ENCODE results near the gene NXNL1. TPM values are rescaled to one million over a fixed set of nuclear protein-coding genes. Genes with fewer than 3 reads are reported as not detected.
"Not testable (repeated sequence)": the region's sequence is repeated elsewhere in the genome, so short reads cannot be mapped to it uniquely, and the experiment has no call there.

NXNL1 gene
- total RNA-seq, 1 donor from 2014 or later, result not detected

- Histone ChIP-seq H3K27me3 (ENCODE audit: control insufficient read depth, insufficient read depth, low read length) (no peaks in the 10 kb centered on the region), H3K4me3 (ENCODE audit: low read depth, low read length) (no peak overlapping the region)
- DNase-seq (ENCODE audit: low read depth), result no peak
Measured at GRCh38 chr19:17482877-17483604, 22.3 kb upstream of the NXNL1 start.

GRCh38 chr19:17481986-17482385, 21.3 kb upstream of the NXNL1 start:
- Histone ChIP-seq H3K36me3 (ENCODE audit: control insufficient read depth, insufficient read depth, low read length) (no peaks in the 10 kb centered on the region), H3K27me3 (ENCODE audit: control insufficient read depth, insufficient read depth, low read length) (no peaks in the 10 kb centered on the region), H3K4me3 (ENCODE audit: low read depth, low read length) (no peak overlapping the region)
- TF ChIP-seq CTCF (IDR thresholded peaks at IDR 0.05; ENCODE audit: insufficient read depth, low read length, poor library complexity, severe bottlenecking), result no peak
- no peak for DNase-seq (ENCODE audit: low read depth)

More at GRCh38 chr19:17482877-17483604, 22.3 kb upstream of the NXNL1 start:
- TF ChIP-seq CTCF (IDR thresholded peaks at IDR 0.05; ENCODE audit: insufficient read depth, low read length, poor library complexity, severe bottlenecking), result no peak
- H3K36me3 ChIP-seq (ENCODE audit: control insufficient read depth, insufficient read depth, low read length), result no peaks in the 10 kb centered on the region

GRCh38 chr19:17479325-17479791, 18.6 kb upstream of the NXNL1 start:
- Histone ChIP-seq H3K4me3 (ENCODE audit: low read depth, low read length) (no peak overlapping the region), H3K27me3 (ENCODE audit: control insufficient read depth, insufficient read depth, low read length) (no peaks in the 10 kb centered on the region), H3K36me3 (ENCODE audit: control insufficient read depth, insufficient read depth, low read length) (no peaks in the 10 kb centered on the region)
- TF ChIP-seq CTCF (IDR thresholded peaks at IDR 0.05; ENCODE audit: insufficient read depth, low read length, poor library complexity, severe bottlenecking), result no peak
- DNase-seq (ENCODE audit: low read depth), result no peak

- Histone ChIP-seq H3K36me3 (ENCODE audit: control insufficient read depth, insufficient read depth, low read length) (no peaks in the 10 kb centered on the region), H3K4me3 (ENCODE audit: low read depth, low read length) (no peak overlapping the region), H3K27me3 (ENCODE audit: control insufficient read depth, insufficient read depth, low read length) (peaks cover 5% of the 10 kb centered on the region)
- TF ChIP-seq CTCF (IDR thresholded peaks at IDR 0.05; ENCODE audit: insufficient read depth, low read length, poor library complexity, severe bottlenecking), result no peak
- no peak for DNase-seq (ENCODE audit: low read depth)
Measured at GRCh38 chr19:17475541-17476115, 14.9 kb upstream of the NXNL1 start.

GRCh38 chr19:17475011-17475540, 14.3 kb upstream of the NXNL1 start:
- H3K36me3 ChIP-seq (ENCODE audit: control insufficient read depth, insufficient read depth, low read length); H3K27me3 ChIP-seq (ENCODE audit: control insufficient read depth, insufficient read depth, low read length); DNase-seq (ENCODE audit: low read depth); H3K4me3 ChIP-seq (ENCODE audit: low read depth, low read length): not testable (repeated sequence)

- Histone ChIP-seq H3K36me3 (ENCODE audit: control insufficient read depth, insufficient read depth, low read length) (no peaks in the 10 kb centered on the region), H3K4me3 (ENCODE audit: low read depth, low read length) (no peak overlapping the region), H3K27me3 (ENCODE audit: control insufficient read depth, insufficient read depth, low read length) (peaks cover 5% of the 10 kb centered on the region)
- DNase-seq (ENCODE audit: low read depth), result no peak
- no peak for TF ChIP-seq CTCF (IDR thresholded peaks at IDR 0.05; ENCODE audit: insufficient read depth, low read length, poor library complexity, severe bottlenecking)
Measured at GRCh38 chr19:17473041-17473440, 12.3 kb upstream of the NXNL1 start.

Data from kidney epithelial cell (primary cell).